K562 treated with DMSO at 1 percent for 4 hours (cell line): ENCODE results near the gene ZBTB4. TPM values are rescaled to one million over a fixed set of nuclear protein-coding genes. Genes with fewer than 3 reads are reported as not detected.

Experiments
- total RNA-seq: library from RNA; unstranded; fragments of 300-600 nt; gene quantifications from 2 replicates; pipeline ENCODE4 v1.2.3, GENCODE V29; 2022; ENCODE audit not compliant: insufficient read depth

Gene ZBTB4
- total RNA-seq = 3.2 TPM in 2 replicates

GRCh38 chr17:7479213-7480088 is at the start of gene ZBTB4:
ZBTB4 (minus strand) TSS chr17:7479631; CDS start chr17:7466801, 12,830 bp downstream.

GRCh38 chr17:7484067-7484918 is 4.9 kb upstream of the ZBTB4 start, which contains the start of gene POLR2A:
POLR2A (plus strand) TSS chr17:7484366.

GRCh38 chr17:7481275-7481674 is 1.8 kb upstream of the ZBTB4 start, which contains the start of gene SLC35G6:
SLC35G6 (plus strand) TSS chr17:7481446; CDS start chr17:7481517, 71 bp downstream.

GRCh38 chr17:7444682-7445618 is 34.5 kb downstream of the ZBTB4 start, which contains the start of gene CHRNB1:
CHRNB1 (plus strand) TSS chr17:7445061; CDS start chr17:7445128, 67 bp downstream.

GRCh38 chr17:7439462-7440112 is 39.8 kb downstream of the ZBTB4 start, which contains the start of gene FGF11:
FGF11 (plus strand) TSS chr17:7439512; CDS start chr17:7439621, 109 bp downstream.

GRCh38 chr17:7428557-7428956 is 50.9 kb downstream of the ZBTB4 start, which contains the start of gene SPEM3:
SPEM3 (plus strand) TSS chr17:7428857; CDS start chr17:7428903, 46 bp downstream.

GRCh38 chr17:7425316-7425715 is 54.1 kb downstream of the ZBTB4 start, which contains the start of gene SPEM2:
SPEM2 (plus strand) TSS chr17:7425616; CDS start chr17:7425689, 73 bp downstream.

GRCh38 chr17:7419819-7420610 is 59.4 kb downstream of the ZBTB4 start, which contains the start of gene SPEM1:
SPEM1 (plus strand) TSS chr17:7420324; CDS start chr17:7420385, 61 bp downstream.

Other genes starting within 250 kb of the ZBTB4 start
- 46.3 and 47.3 TPM in 2 replicates for gene DVL2, start 245.1 kb downstream of the ZBTB4 start, total RNA-seq
- gene PHF23, start 240.2 kb downstream of the ZBTB4 start, total RNA-seq = 11.3 and 15.0 TPM in 2 replicates
- 256 and 265 TPM in 2 replicates for gene GABARAP, start 237.2 kb downstream of the ZBTB4 start, total RNA-seq
- 77.2 and 80.6 TPM in 2 replicates for gene CTDNEP1, start 227.9 kb downstream of the ZBTB4 start, total RNA-seq
- gene ELP5, start 227.4 kb downstream of the ZBTB4 start, total RNA-seq = 46.9 and 57.4 TPM in 2 replicates
- 20.0 and 29.2 TPM in 2 replicates for gene CLDN7, start 217.2 kb downstream of the ZBTB4 start, total RNA-seq
- 0.82 TPM in 1 of 2 replicates, not detected in the other for gene SLC2A4, start 197.9 kb downstream of the ZBTB4 start, total RNA-seq
- gene YBX2, start 185.0 kb downstream of the ZBTB4 start, total RNA-seq = not detected in 2 replicates
- gene EIF5A, start 172.0 kb downstream of the ZBTB4 start, total RNA-seq = 354 and 384 TPM in 2 replicates
- 45.5 and 46.9 TPM in 2 replicates for gene GPS2, start 164.3 kb downstream of the ZBTB4 start, total RNA-seq
- 8.2 and 13.1 TPM in 2 replicates for gene NEURL4, start 150.3 kb downstream of the ZBTB4 start, total RNA-seq
- 4.5 and 5.4 TPM in 2 replicates for gene ACAP1, start 143.1 kb downstream of the ZBTB4 start, total RNA-seq
- gene KCTD11, start 127.5 kb downstream of the ZBTB4 start, total RNA-seq = 3.2 and 4.3 TPM in 2 replicates
- gene TMEM95, start 124.5 kb downstream of the ZBTB4 start, total RNA-seq = not detected in 2 replicates
- gene TNK1, start 98.5 kb downstream of the ZBTB4 start, total RNA-seq = 7.3 and 8.2 TPM in 2 replicates
- 7.7 and 10.7 TPM in 2 replicates for gene PLSCR3, start 85.1 kb downstream of the ZBTB4 start, total RNA-seq
- gene TMEM256, start 75.5 kb downstream of the ZBTB4 start, total RNA-seq = 43.4 and 70.5 TPM in 2 replicates
- 7.1 and 11.9 TPM in 2 replicates for gene NLGN2, start 71.8 kb downstream of the ZBTB4 start, total RNA-seq
- gene SPEM1, start 59.3 kb downstream of the ZBTB4 start, total RNA-seq = not detected in 2 replicates
- gene SPEM2, start 54.0 kb downstream of the ZBTB4 start, total RNA-seq = not detected in 2 replicates
- not detected in 2 replicates for gene SPEM3, start 50.8 kb downstream of the ZBTB4 start, total RNA-seq
- gene TMEM102, start 44.2 kb downstream of the ZBTB4 start, total RNA-seq = 6.8 and 6.9 TPM in 2 replicates
- 5.7 and 9.0 TPM in 2 replicates for gene FGF11, start 40.1 kb downstream of the ZBTB4 start, total RNA-seq
- gene CHRNB1, start 34.6 kb downstream of the ZBTB4 start, total RNA-seq = 8.1 and 9.3 TPM in 2 replicates
- gene SLC35G6, start 1.8 kb upstream of the ZBTB4 start, total RNA-seq = not detected in 2 replicates
- 59.8 and 69.8 TPM in 2 replicates for gene POLR2A, start 4.7 kb upstream of the ZBTB4 start, total RNA-seq
- gene TNFSF12, start 69.4 kb upstream of the ZBTB4 start, total RNA-seq = 1.7 and 2.1 TPM in 2 replicates
- gene TNFSF13, start 79.1 kb upstream of the ZBTB4 start, total RNA-seq = 1.0 and 1.9 TPM in 2 replicates
- 36.6 and 40.6 TPM in 2 replicates for gene SENP3, start 82.3 kb upstream of the ZBTB4 start, total RNA-seq
- gene CD68, start 100.0 kb upstream of the ZBTB4 start, total RNA-seq = 45.7 and 47.2 TPM in 2 replicates
- gene MPDU1, start 104.2 kb upstream of the ZBTB4 start, total RNA-seq = 82.7 and 83.4 TPM in 2 replicates
- gene SOX15, start 110.5 kb upstream of the ZBTB4 start, total RNA-seq = 4.0 and 8.5 TPM in 2 replicates
- gene FXR2, start 135.3 kb upstream of the ZBTB4 start, total RNA-seq = 40.7 and 49.2 TPM in 2 replicates
- gene SAT2, start 148.2 kb upstream of the ZBTB4 start, total RNA-seq = 29.5 and 43.0 TPM in 2 replicates
- gene SHBG, start 150.5 kb upstream of the ZBTB4 start, total RNA-seq = not detected in 2 replicates
- 2.0 and 3.5 TPM in 2 replicates for gene ATP1B2, start 171.3 kb upstream of the ZBTB4 start, total RNA-seq
- 5.5 and 5.8 TPM in 2 replicates for gene TP53, start 207.9 kb upstream of the ZBTB4 start, total RNA-seq
- gene WRAP53, start 208.8 kb upstream of the ZBTB4 start, total RNA-seq = 29.2 and 33.1 TPM in 2 replicates
- gene EFNB3, start 225.6 kb upstream of the ZBTB4 start, total RNA-seq = not detected in 2 replicates
- not detected in 2 replicates for gene DNAH2, start 238.1 kb upstream of the ZBTB4 start, total RNA-seq